ENCODE results near the gene DNAJB13.

DNA sequence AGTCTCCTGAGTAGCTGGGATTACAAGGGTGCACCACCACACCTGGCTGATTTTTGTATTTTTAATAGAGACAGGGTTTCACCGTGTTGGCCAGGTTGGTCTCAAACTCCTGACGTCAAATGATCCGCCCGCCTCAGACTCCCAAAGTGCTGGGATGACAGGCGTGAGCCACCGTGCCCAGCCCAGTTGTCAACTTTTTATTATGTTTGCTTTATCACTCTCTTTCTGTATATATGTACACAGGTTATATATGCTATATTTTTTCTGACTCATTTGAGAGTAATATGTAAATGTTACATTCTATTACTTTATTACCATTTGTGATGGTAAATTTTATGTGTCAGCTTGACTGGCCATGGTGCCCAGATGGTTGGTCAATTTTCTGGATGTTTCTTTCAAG, 18.9 kb upstream of the DNAJB13 start:
- no peak for TF ChIP-seq EZH2 (IDR thresholded peaks at IDR 0.05; ENCODE audit: borderline replicate concordance, low read length)
- TF ChIP-seq, protein P1, sequence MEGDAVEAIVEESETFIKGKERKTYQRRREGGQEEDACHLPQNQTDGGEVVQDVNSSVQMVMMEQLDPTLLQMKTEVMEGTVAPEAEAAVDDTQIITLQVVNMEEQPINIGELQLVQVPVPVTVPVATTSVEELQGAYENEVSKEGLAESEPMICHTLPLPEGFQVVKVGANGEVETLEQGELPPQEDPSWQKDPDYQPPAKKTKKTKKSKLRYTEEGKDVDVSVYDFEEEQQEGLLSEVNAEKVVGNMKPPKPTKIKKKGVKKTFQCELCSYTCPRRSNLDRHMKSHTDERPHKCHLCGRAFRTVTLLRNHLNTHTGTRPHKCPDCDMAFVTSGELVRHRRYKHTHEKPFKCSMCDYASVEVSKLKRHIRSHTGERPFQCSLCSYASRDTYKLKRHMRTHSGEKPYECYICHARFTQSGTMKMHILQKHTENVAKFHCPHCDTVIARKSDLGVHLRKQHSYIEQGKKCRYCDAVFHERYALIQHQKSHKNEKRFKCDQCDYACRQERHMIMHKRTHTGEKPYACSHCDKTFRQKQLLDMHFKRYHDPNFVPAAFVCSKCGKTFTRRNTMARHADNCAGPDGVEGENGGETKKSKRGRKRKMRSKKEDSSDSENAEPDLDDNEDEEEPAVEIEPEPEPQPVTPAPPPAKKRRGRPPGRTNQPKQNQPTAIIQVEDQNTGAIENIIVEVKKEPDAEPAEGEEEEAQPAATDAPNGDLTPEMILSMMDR (IDR thresholded peaks at IDR 0.05; ENCODE audit: low read length): no peak
